Muscle of leg (tissue), 11 donors: ENCODE data around the gene KCND2. TPM values are rescaled to one million over a fixed set of nuclear protein-coding genes. Genes with fewer than 3 reads are reported as not detected.

Experiments
- DNase-seq: peaks from one replicate; pipeline ENCODE4 v3.0.0; 2013
- H3K27ac ChIP-seq: one replicate; pipeline ENCODE4 v1.5.1; 2013; ENCODE audit warnings: mild to moderate bottlenecking, low read length, control low read depth
- H3K27me3 ChIP-seq: one replicate; pipeline ENCODE4 v1.6.1; 2013; ENCODE audit warnings: low read length; ENCODE audit not compliant: control insufficient read depth, insufficient read depth
- H3K36me3 ChIP-seq: one replicate; pipeline ENCODE4 v1.6.1; 2013; ENCODE audit warnings: low read length; ENCODE audit not compliant: control insufficient read depth, insufficient read depth
- H3K4me1 ChIP-seq: one replicate; pipeline ENCODE4 v1.6.1; 2013; ENCODE audit warnings: low read length; ENCODE audit not compliant: control insufficient read depth, insufficient read depth
- H3K4me3 ChIP-seq: one replicate; pipeline ENCODE4 v1.5.1; 2013; ENCODE audit warnings: low read length, control low read depth
- H3K9me3 ChIP-seq: replicated peaks from 2 replicates; pipeline ENCODE4 v1.6.1; 2013; ENCODE audit warnings: low read depth, low read length; ENCODE audit not compliant: control insufficient read depth
- WGBS: methylation state at CpG from one replicate; pipeline ENCODE4 v1.1.5; 2013; ENCODE audit warnings: missing lambda C conversion rate; ENCODE audit not compliant: insufficient coverage; 5-methylcytosine and 5-hydroxymethylcytosine counted together
- polyA plus RNA-seq, 8 donors: library from polyadenylated mRNA; unstranded; fragments of 120-200 nt; gene quantifications; one replicate each; pipeline versions ENCODE4 v1.2.1 to v1.2.3, GENCODE V29; 2013; ENCODE audit warnings: inconsistent platforms in 1 of 8, low replicate concordance in 1 of 8; ENCODE audit not compliant: insufficient read length in 8 of 8, insufficient read depth in 1 of 8
- total RNA-seq: library from RNA; stranded (reverse); fragments of 120-200 nt; gene quantifications from one replicate; pipeline ENCODE4 v1.2.4, GENCODE V29; 2013

KCND2 gene
- total and polyA plus RNA-seq, 9 donors = 0.50 to 1.3 (median 0.88) TPM

- no peaks in the 10 kb centered on the region for H3K9me3 ChIP-seq
- H3K4me3 ChIP-seq = no peak overlapping the region
- no CpG with 5 or more reads among the region's 7 CpGs for whole genome bisulfite sequencing
- no peaks in the 10 kb centered on the region for H3K36me3 ChIP-seq
- peak; percentile 46 for DNase-seq
- H3K27ac ChIP-seq = no peak overlapping the region
- H3K27me3 ChIP-seq = no peaks in the 10 kb centered on the region
- no peaks in the 10 kb centered on the region for H3K4me1 ChIP-seq
Measured at GRCh38 chr7:120609136-120609753, 336.3 kb downstream of the KCND2 start.

GRCh38 chr7:120611975-120612374 lies 339.0 kb downstream of the KCND2 start:
- no peaks in the 10 kb centered on the region for H3K9me3 ChIP-seq
- H3K4me1 ChIP-seq = no peaks in the 10 kb centered on the region
- no peak overlapping the region for H3K4me3 ChIP-seq
- H3K27ac ChIP-seq = no peak overlapping the region
- no peaks in the 10 kb centered on the region for H3K36me3 ChIP-seq
- no CpG with 5 or more reads among the region's 1 CpG for WGBS
- no peaks in the 10 kb centered on the region for H3K27me3 ChIP-seq
- no peak for DNase-seq

GRCh38 chr7:120615703-120616102 lies 342.7 kb downstream of the KCND2 start:
- H3K9me3 ChIP-seq = no peaks in the 10 kb centered on the region
- no peaks in the 10 kb centered on the region for H3K4me1 ChIP-seq
- H3K27me3 ChIP-seq = no peaks in the 10 kb centered on the region
- H3K4me3 ChIP-seq = no peak overlapping the region
- H3K27ac ChIP-seq = no peak overlapping the region
- no peaks in the 10 kb centered on the region for H3K36me3 ChIP-seq
- no CpG with 5 or more reads among the region's 3 CpGs for WGBS
- no peak for DNase-seq

- H3K9me3 ChIP-seq = no peaks in the 10 kb centered on the region
- DNase-seq = no peak
- WGBS = no CpG with 5 or more reads among the region's 3 CpGs
- H3K27ac ChIP-seq = no peak overlapping the region
- no peaks in the 10 kb centered on the region for H3K4me1 ChIP-seq
- H3K36me3 ChIP-seq = no peaks in the 10 kb centered on the region
- no peak overlapping the region for H3K4me3 ChIP-seq
- H3K27me3 ChIP-seq = no peaks in the 10 kb centered on the region
Measured at GRCh38 chr7:120617275-120617674, 344.3 kb downstream of the KCND2 start.

- Histone ChIP-seq H3K36me3 (no peaks in the 10 kb centered on the region), H3K27ac (no peak overlapping the region), H3K4me3 (no peak overlapping the region), H3K4me1 (no peaks in the 10 kb centered on the region), H3K9me3 (no peaks in the 10 kb centered on the region), H3K27me3 (no peaks in the 10 kb centered on the region)
- no CpG with 5 or more reads among the region's 1 CpG for WGBS
- DNase-seq = peak; percentile 77
Measured at GRCh38 chr7:120628251-120628650, 355.3 kb downstream of the KCND2 start.

- Histone ChIP-seq H3K9me3 (no peaks in the 10 kb centered on the region), H3K4me3 (no peak overlapping the region), H3K36me3 (no peaks in the 10 kb centered on the region), H3K27ac (no peak overlapping the region), H3K27me3 (no peaks in the 10 kb centered on the region), H3K4me1 (no peaks in the 10 kb centered on the region)
- DNase-seq = no peak
Measured at GRCh38 chr7:120639884-120640283, 366.9 kb downstream of the KCND2 start.

GRCh38 chr7:120645966-120646365 lies 373.0 kb downstream of the KCND2 start:
- no CpG with 5 or more reads among the region's 1 CpG for WGBS
- Histone ChIP-seq H3K27ac (no peak overlapping the region), H3K27me3 (no peaks in the 10 kb centered on the region), H3K9me3 (no peaks in the 10 kb centered on the region), H3K36me3 (no peaks in the 10 kb centered on the region), H3K4me1 (no peaks in the 10 kb centered on the region), H3K4me3 (no peak overlapping the region)
- DNase-seq = no peak

- H3K9me3 ChIP-seq = peaks cover 3% of the 10 kb centered on the region
Measured at GRCh38 chr7:120654241-120654640, 381.3 kb downstream of the KCND2 start.

GRCh38 chr7:120658516-120658915 lies 385.5 kb downstream of the KCND2 start:
- H3K9me3 ChIP-seq = no peaks in the 10 kb centered on the region
- WGBS = no CpG with 5 or more reads among the region's 2 CpGs
- no peak for DNase-seq
- H3K27ac ChIP-seq = no peak overlapping the region
- H3K4me1 ChIP-seq = no peaks in the 10 kb centered on the region
- no peaks in the 10 kb centered on the region for H3K27me3 ChIP-seq
- no peak overlapping the region for H3K4me3 ChIP-seq
- no peaks in the 10 kb centered on the region for H3K36me3 ChIP-seq

More at GRCh38 chr7:120654241-120654640, 381.3 kb downstream of the KCND2 start:
- Histone ChIP-seq H3K4me1 (no peaks in the 10 kb centered on the region), H3K27ac (no peak overlapping the region), H3K4me3 (no peak overlapping the region), H3K27me3 (no peaks in the 10 kb centered on the region), H3K36me3 (no peaks in the 10 kb centered on the region)
- DNase-seq = no peak

GRCh38 chr7:120662291-120662690 lies 389.3 kb downstream of the KCND2 start:
- Histone ChIP-seq H3K4me3 (no peak overlapping the region), H3K9me3 (no peaks in the 10 kb centered on the region), H3K4me1 (no peaks in the 10 kb centered on the region), H3K36me3 (no peaks in the 10 kb centered on the region), H3K27ac (no peak overlapping the region), H3K27me3 (no peaks in the 10 kb centered on the region)
- DNase-seq = no peak

- no peaks in the 10 kb centered on the region for H3K4me1 ChIP-seq
- H3K36me3 ChIP-seq = no peaks in the 10 kb centered on the region
- no peak overlapping the region for H3K4me3 ChIP-seq
- WGBS = no CpG with 5 or more reads among the region's 1 CpG
- no peak for DNase-seq
- H3K27me3 ChIP-seq = no peaks in the 10 kb centered on the region
- no peak overlapping the region for H3K27ac ChIP-seq
- no peaks in the 10 kb centered on the region for H3K9me3 ChIP-seq
Measured at GRCh38 chr7:120665068-120665467, 392.1 kb downstream of the KCND2 start.
